ENCODE data around the gene SGIP1. TPM values are rescaled to one million over a fixed set of nuclear protein-coding genes. Genes with fewer than 3 reads are reported as not detected.

SGIP1 gene
- polyA plus RNA-seq, 1 of the 3 experiments (the other 2 are of a cell fraction) = 15.5 TPM

- H3K4me1 ChIP-seq (ENCODE audit: control insufficient read depth in 1 of 2, insufficient read depth in 2 of 2, low read depth in 1 of 2, low read length in 1 of 2) = peaks cover 0 to 6% of the 10 kb centered on the region in 2 experiments; a peak in 2 of 4 replicates
- POLR2A ChIA-PET = no interaction called here
- no peak overlapping the region for H3K27ac ChIP-seq (ENCODE audit: low read depth in 2 of 2, low read length in 1 of 2)
- 80% methylated on average over 2 of the region's 2 CpGs for WGBS (ENCODE audit: low lambda C conversion rate)
- H3K36me3 ChIP-seq (replicated peaks in 1 of 2; ENCODE audit: control insufficient read depth in 1 of 2, insufficient read depth in 2 of 2, low read length in 1 of 2) = no peaks in the 10 kb centered on the region
- H3K9me3 ChIP-seq = 0 out of 2 replicates have a peak, but pooled peaks cover 6% of the 10 kb centered on the region
- no peaks in the 10 kb centered on the region for H3K27me3 ChIP-seq (ENCODE audit: insufficient read depth)
- H3F3A ChIP-seq (replicated peaks; ENCODE audit: insufficient read depth) = no peaks in the 10 kb centered on the region
- H3K4me2 ChIP-seq = no peak overlapping the region
- no peaks in the 10 kb centered on the region for H4K20me1 ChIP-seq (ENCODE audit: insufficient read depth)
- DNase-seq = no peak
- CTCF ChIA-PET = interaction anchor here (1.3 to 3.3 kb wide), 3 partner anchors 11 to 388 kb away, joined by 3 to 19 read pairs (median 3); no protein-coding TSS in a partner anchor
- H2AFZ ChIP-seq (ENCODE audit: low read depth) = no peak overlapping the region
- H3K4me3 ChIP-seq (ENCODE audit: low read depth in 2 of 2, low read length in 1 of 2) = no peak overlapping the region
- H3K9me2 ChIP-seq = no peaks in the 10 kb centered on the region
- TF ChIP-seq EP300 (IDR thresholded peaks at IDR 0.05; ENCODE audit: borderline replicate concordance in 1 of 2, low read depth in 1 of 2, low read length in 1 of 2) = no peak
- H3K9ac ChIP-seq = no peak overlapping the region
- no peaks in the 10 kb centered on the region for H3K79me2 ChIP-seq (ENCODE audit: insufficient read depth)
Observed at GRCh38 chr1:66761221-66761620, 227.3 kb downstream of the SGIP1 start.

GRCh38 chr1:66764994-66765578 lies 231.1 kb downstream of the SGIP1 start:
- Histone ChIP-seq H3K27me3 (ENCODE audit: insufficient read depth) (no peaks in the 10 kb centered on the region), H3K36me3 (replicated peaks in 1 of 2; ENCODE audit: control insufficient read depth in 1 of 2, insufficient read depth in 2 of 2, low read length in 1 of 2) (no peaks in the 10 kb centered on the region), H4K20me1 (ENCODE audit: insufficient read depth) (no peaks in the 10 kb centered on the region), H3K9ac (no peak overlapping the region), H3K27ac (ENCODE audit: low read depth in 2 of 2, low read length in 1 of 2) (no peak overlapping the region), H3K79me2 (ENCODE audit: insufficient read depth) (no peaks in the 10 kb centered on the region), H3K4me1 (ENCODE audit: control insufficient read depth in 1 of 2, insufficient read depth in 2 of 2, low read depth in 1 of 2, low read length in 1 of 2) (no peaks in the 10 kb centered on the region; a peak in 1 of 4 replicates), H3K9me2 (no peaks in the 10 kb centered on the region), H3K4me2 (no peak overlapping the region), H3K9me3 (0 out of 2 replicates have a peak, but pooled peaks cover 6% of the 10 kb centered on the region), H3K4me3 (ENCODE audit: low read depth in 2 of 2, low read length in 1 of 2) (no peak overlapping the region), H2AFZ (ENCODE audit: low read depth) (peak overlapping the region; percentile 21; the same call in 1 of the 2 replicates), H3F3A (replicated peaks; ENCODE audit: insufficient read depth) (no peaks in the 10 kb centered on the region)
- peak; percentile 42 for DNase-seq
- TF ChIP-seq PBX3 (IDR thresholded peaks at IDR 0.05) (no peak), RFX5 (IDR thresholded peaks at IDR 0.05; ENCODE audit: low read length) (no peak), CTCF (IDR thresholded peaks at IDR 0.05) (peak; percentile 90), RAD21 (IDR thresholded peaks at IDR 0.05; ENCODE audit: low read length) (peak; percentile 91), YY1 (IDR thresholded peaks at IDR 0.05; ENCODE audit: low read depth) (no peak), EZH2phosphoT487 (IDR thresholded peaks at IDR 0.05; ENCODE audit: borderline replicate concordance, low read depth) (no peak), CHD2 (IDR thresholded peaks at IDR 0.05; ENCODE audit: low read length, partially characterized antibody) (no peak), NFIC (IDR thresholded peaks at IDR 0.05; ENCODE audit: borderline replicate concordance) (no peak), ELF1 (IDR thresholded peaks at IDR 0.05) (no peak), FOXJ3 (CRISPR knock-in tag; IDR thresholded peaks at IDR 0.05) (no peak), MAX (IDR thresholded peaks at IDR 0.05; ENCODE audit: low read depth) (no peak), SMC3 (IDR thresholded peaks at IDR 0.05; ENCODE audit: low read depth, low read length) (peak; percentile 70)
- CTCF ChIA-PET = interaction anchor here (0.6 to 5.7 kb wide), 38 partner anchors 9 to 1726 kb away, joined by 3 to 52 read pairs (median 4); partner anchors contain the start of genes DNAI4, DYNLT5 and MIER1
- POLR2A ChIA-PET = no interaction called here
- 53% methylated on average over 3 of the region's 3 CpGs for WGBS (ENCODE audit: low lambda C conversion rate)

Measured in SK-N-SH (cell line).